HepG2 (cell line): ENCODE results near the gene MYO9A. TPM values are rescaled to one million over a fixed set of nuclear protein-coding genes. Genes with fewer than 3 reads are reported as not detected.

Experiments
- ATAC-seq: fragments of 200-7000 bp; cut with Tn5 transposase; 3 replicates; pipeline ENCODE4 v1.9.1; 2020; ENCODE audit warnings: mild to moderate bottlenecking, moderate library complexity
- BruUV-seq: library from RNA; stranded (reverse); fragments of 400-500 nt; replicated peaks from 2 replicates; lab custom pipeline; 2021; lab: Mats Ljungman, UMichigan
- CTCF ChIA-PET: fragments of 300-600 bp; formaldehyde crosslinking; extraction: SDS; loops from one replicate; lab custom pipeline; 2021; ENCODE audit warnings: low total read pairs, inconsistent platforms, low intra/inter-chr PET ratio; lab: Yijun Ruan, JAX
- POLR2A ChIA-PET: fragments of 350-600 bp; sonication (Branson Sonifier 250); formaldehyde crosslinking; loops from one replicate; lab custom pipeline; 2020; ENCODE audit warnings: antibody characterized with exemption, inconsistent platforms; lab: Yijun Ruan, JAX
- DNase-seq: peaks from one replicate; pipeline ENCODE4 v3.0.0-alpha.2; 2015; ENCODE audit warnings: low spot score
- FAIRE-seq: peaks from 3 replicates; lab custom pipeline; 2011; peaks lifted over from hg19 to GRCh38; lab: Jason Lieb, UNC
- H2AFZ ChIP-seq: one replicate; pipeline ENCODE4 v1.6.1; 2011; ENCODE audit warnings: low read length, inconsistent platforms
- H3K27ac ChIP-seq: fragments of 300-600 bp; 3 replicates; pipeline ENCODE4 v1.8.0; 2011; ENCODE audit warnings: mixed run types, mild to moderate bottlenecking, mixed read lengths, low read length, inconsistent platforms; ENCODE audit not compliant: insufficient read depth; ENCODE audit errors: extremely low read length
- H3K27me3 ChIP-seq, 2 experiments: fragments of 200-600 bp in 1 of 2; 2 replicates in 1 of 2; 3 replicates in 1 of 2; pipeline versions ENCODE4 v1.6.0 to v1.8.0; 2011; ENCODE audit warnings: low read length in 2 of 2, mild to moderate bottlenecking in 2 of 2, moderate library complexity in 2 of 2, inconsistent platforms in 1 of 2; ENCODE audit not compliant: insufficient read depth in 2 of 2, control insufficient read depth in 1 of 2
- H3K36me3 ChIP-seq, 2 experiments: fragments of 200-600 bp in 1 of 2; replicated peaks in 1 of 2; 2 replicates in 1 of 2; 3 replicates in 1 of 2; pipeline versions ENCODE4 v1.5.1 to v1.8.0; 2011; ENCODE audit warnings: low read length in 2 of 2, inconsistent platforms in 1 of 2; ENCODE audit not compliant: insufficient read depth in 2 of 2, control insufficient read depth in 1 of 2
- H3K4me1 ChIP-seq: 2 replicates; pipeline ENCODE4 v1.5.1; 2012; ENCODE audit warnings: low read length, inconsistent platforms; ENCODE audit not compliant: insufficient read depth
- H3K4me2 ChIP-seq: 2 replicates; pipeline ENCODE4 v1.6.0; 2011; ENCODE audit warnings: low read depth, low read length, inconsistent platforms
- H3K4me3 ChIP-seq, 3 experiments: fragments of 200-600 bp in 1 of 3; sonication (generic), shearing (Covaris generic) in 1 of 3; replicated peaks in 1 of 3; 2 replicates each; pipeline ENCODE4 v1.5.1; 2011 to 2016; ENCODE audit warnings: low read length in 3 of 3, inconsistent platforms in 2 of 3, low read depth in 2 of 3, mild to moderate bottlenecking in 2 of 3, control low read depth in 1 of 3, mixed read lengths in 1 of 3; ENCODE audit not compliant: insufficient read depth in 1 of 3
- H3K79me2 ChIP-seq: one replicate; pipeline ENCODE4 v1.6.1; 2011; ENCODE audit warnings: low read length, inconsistent platforms; ENCODE audit not compliant: insufficient read depth
- H3K9ac ChIP-seq: 2 replicates; pipeline ENCODE4 v1.6.0; 2011; ENCODE audit warnings: mild to moderate bottlenecking, low read depth, low read length, inconsistent platforms; ENCODE audit not compliant: insufficient read depth
- H3K9me3 ChIP-seq: 2 replicates; pipeline ENCODE4 v1.5.1; 2012; ENCODE audit warnings: mild to moderate bottlenecking, low read length
- H4K20me1 ChIP-seq: 2 replicates; pipeline ENCODE4 v1.6.0; 2011; ENCODE audit warnings: inconsistent platforms, mild to moderate bottlenecking, low read length, moderate library complexity; ENCODE audit not compliant: insufficient read depth
- RARG ChIP-seq: sonication (generic); formaldehyde crosslinking; IDR thresholded peaks from 2 replicates; pipeline ENCODE4 v1.4.0; 2020; ENCODE audit warnings: low read depth, mild to moderate bottlenecking, missing genetic modification reagents
- ZNF160 ChIP-seq: sonication (generic); formaldehyde crosslinking; IDR thresholded peaks from 2 replicates; pipeline ENCODE4 v1.8.0; 2022; ENCODE audit warnings: mild to moderate bottlenecking, inconsistent platforms, missing genetic modification reagents
- in situ Hi-C: cut with HindIII; loops from 2 replicates; pipeline ENCODE4 v1.10.0; 2017; ENCODE audit warnings: low pct_unique_long_range_greater_than_20kb; ENCODE audit not compliant: extremely low pct_ligation_motif_present
- intact Hi-C: fragments of 100-400 bp; cut with micrococcal nuclease; formaldehyde crosslinking; loops from one replicate; pipeline ENCODE4 v1.10.0; 2022; ENCODE audit not compliant: unreplicated experiment
- polyA plus RNA-seq, 8 experiments: library from polyadenylated mRNA; depleted of rRNA in 3 of 8; stranded (reverse) in 7 of 8; unstranded in 1 of 8; fragments of >200 nt; fragmentation: Illumina TruSeq in 4 of 8; extraction: Trizol in 4 of 8; gene quantifications; 2 replicates each; pipeline versions ENCODE4 v1.2.1 to v1.2.3, GENCODE V29; 2011 to 2016; ENCODE audit warnings: low read depth in 4 of 8, missing spikeins in 1 of 8, mixed read lengths in 1 of 8; ENCODE audit not compliant: insufficient read depth in 1 of 8
- total RNA-seq, 5 experiments: library from RNA; depleted of rRNA; stranded (reverse); fragments of >200 nt; fragmentation: Illumina TruSeq; extraction: Trizol; gene quantifications; 2 replicates each; pipeline ENCODE4 v1.2.3, GENCODE V29; 2016; ENCODE audit warnings: low read depth in 1 of 5
- TF ChIP-seq, protein P1 (sequence below): IDR thresholded peaks from 2 replicates; pipeline ENCODE4 v1.6.1; 2016; ENCODE audit warnings: low read depth, missing genetic modification reagents, missing compliant biosample characterization
- TF ChIP-seq, protein P2 (sequence below): sonication (generic); formaldehyde crosslinking; IDR thresholded peaks from 2 replicates; pipeline ENCODE4 v1.4.0; 2020; ENCODE audit warnings: mild to moderate bottlenecking, missing genetic modification reagents

Gene MYO9A
- total and polyA plus RNA-seq, 2 of the 13 experiments (the other 11 are each of a cell fraction or from before 2014, with no cell fraction given): 4.8 to 15.3 TPM

- TF ChIP-seq, protein P1, sequence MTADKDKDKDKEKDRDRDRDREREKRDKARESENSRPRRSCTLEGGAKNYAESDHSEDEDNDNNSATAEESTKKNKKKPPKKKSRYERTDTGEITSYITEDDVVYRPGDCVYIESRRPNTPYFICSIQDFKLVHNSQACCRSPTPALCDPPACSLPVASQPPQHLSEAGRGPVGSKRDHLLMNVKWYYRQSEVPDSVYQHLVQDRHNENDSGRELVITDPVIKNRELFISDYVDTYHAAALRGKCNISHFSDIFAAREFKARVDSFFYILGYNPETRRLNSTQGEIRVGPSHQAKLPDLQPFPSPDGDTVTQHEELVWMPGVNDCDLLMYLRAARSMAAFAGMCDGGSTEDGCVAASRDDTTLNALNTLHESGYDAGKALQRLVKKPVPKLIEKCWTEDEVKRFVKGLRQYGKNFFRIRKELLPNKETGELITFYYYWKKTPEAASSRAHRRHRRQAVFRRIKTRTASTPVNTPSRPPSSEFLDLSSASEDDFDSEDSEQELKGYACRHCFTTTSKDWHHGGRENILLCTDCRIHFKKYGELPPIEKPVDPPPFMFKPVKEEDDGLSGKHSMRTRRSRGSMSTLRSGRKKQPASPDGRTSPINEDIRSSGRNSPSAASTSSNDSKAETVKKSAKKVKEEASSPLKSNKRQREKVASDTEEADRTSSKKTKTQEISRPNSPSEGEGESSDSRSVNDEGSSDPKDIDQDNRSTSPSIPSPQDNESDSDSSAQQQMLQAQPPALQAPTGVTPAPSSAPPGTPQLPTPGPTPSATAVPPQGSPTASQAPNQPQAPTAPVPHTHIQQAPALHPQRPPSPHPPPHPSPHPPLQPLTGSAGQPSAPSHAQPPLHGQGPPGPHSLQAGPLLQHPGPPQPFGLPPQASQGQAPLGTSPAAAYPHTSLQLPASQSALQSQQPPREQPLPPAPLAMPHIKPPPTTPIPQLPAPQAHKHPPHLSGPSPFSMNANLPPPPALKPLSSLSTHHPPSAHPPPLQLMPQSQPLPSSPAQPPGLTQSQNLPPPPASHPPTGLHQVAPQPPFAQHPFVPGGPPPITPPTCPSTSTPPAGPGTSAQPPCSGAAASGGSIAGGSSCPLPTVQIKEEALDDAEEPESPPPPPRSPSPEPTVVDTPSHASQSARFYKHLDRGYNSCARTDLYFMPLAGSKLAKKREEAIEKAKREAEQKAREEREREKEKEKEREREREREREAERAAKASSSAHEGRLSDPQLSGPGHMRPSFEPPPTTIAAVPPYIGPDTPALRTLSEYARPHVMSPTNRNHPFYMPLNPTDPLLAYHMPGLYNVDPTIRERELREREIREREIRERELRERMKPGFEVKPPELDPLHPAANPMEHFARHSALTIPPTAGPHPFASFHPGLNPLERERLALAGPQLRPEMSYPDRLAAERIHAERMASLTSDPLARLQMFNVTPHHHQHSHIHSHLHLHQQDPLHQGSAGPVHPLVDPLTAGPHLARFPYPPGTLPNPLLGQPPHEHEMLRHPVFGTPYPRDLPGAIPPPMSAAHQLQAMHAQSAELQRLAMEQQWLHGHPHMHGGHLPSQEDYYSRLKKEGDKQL (CRISPR knock-in tag): no peak
Measured at GRCh38 chr15:72063186-72063585, 54.8 kb downstream of the MYO9A start (continued).

DNA sequence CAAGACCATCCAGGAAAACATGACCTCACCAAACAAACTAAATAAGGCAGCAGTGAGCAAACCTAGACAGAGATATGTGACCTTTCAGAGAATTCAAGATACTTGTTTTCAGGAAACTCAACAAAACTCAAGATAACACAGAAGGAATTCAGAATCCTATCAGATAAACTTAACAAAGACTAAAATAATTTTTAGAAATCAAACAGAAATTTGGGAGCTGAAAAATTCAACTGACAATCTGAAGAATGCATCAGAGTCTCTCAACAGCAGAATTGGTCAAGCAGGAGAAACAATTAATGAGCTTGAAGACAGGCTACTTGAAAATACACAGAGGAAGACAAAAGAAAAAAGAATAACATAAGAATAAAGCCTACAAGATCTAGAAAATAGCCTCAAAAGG lies 55.6 kb downstream of the MYO9A start:
- no peaks in the 10 kb centered on the region for H3K9me3 ChIP-seq
- no peaks in the 10 kb centered on the region for H3K79me2 ChIP-seq
- no TSS peak for BruUV-seq
- H4K20me1 ChIP-seq: no peaks in the 10 kb centered on the region
- no peak overlapping the region for H3K9ac ChIP-seq
- FAIRE-seq (no peak), DNase-seq (no peak), ATAC-seq (no peak)
- peak; percentile 66; the same call in 1 of the 2 replicates for TF ChIP-seq ZNF160
- no peak for TF ChIP-seq RARG
- TF ChIP-seq, protein P2, sequence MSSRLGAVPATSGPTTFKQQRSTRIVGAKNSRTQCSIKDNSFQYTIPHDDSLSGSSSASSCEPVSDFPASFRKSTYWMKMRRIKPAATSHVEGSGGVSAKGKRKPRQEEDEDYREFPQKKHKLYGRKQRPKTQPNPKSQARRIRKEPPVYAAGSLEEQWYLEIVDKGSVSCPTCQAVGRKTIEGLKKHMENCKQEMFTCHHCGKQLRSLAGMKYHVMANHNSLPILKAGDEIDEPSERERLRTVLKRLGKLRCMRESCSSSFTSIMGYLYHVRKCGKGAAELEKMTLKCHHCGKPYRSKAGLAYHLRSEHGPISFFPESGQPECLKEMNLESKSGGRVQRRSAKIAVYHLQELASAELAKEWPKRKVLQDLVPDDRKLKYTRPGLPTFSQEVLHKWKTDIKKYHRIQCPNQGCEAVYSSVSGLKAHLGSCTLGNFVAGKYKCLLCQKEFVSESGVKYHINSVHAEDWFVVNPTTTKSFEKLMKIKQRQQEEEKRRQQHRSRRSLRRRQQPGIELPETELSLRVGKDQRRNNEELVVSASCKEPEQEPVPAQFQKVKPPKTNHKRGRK: no peak
- H3K4me2 ChIP-seq: no peak overlapping the region
- ChIA-PET CTCF (no interaction called here), POLR2A (no interaction called here)
- H3K4me1 ChIP-seq: no peaks in the 10 kb centered on the region
- H3K27ac ChIP-seq: no peak overlapping the region
- H3K4me3 ChIP-seq: no peak overlapping the region
- no peak overlapping the region for H2AFZ ChIP-seq
- intact Hi-C loops (no loop called here), in situ Hi-C loops (no loop called here)
- no peaks in the 10 kb centered on the region for H3K27me3 ChIP-seq
- no peaks in the 10 kb centered on the region for H3K36me3 ChIP-seq
